Astrocyte (in vitro differentiated cells and primary cell): ENCODE results near the gene RAB3IL1. TPM values are rescaled to one million over a fixed set of nuclear protein-coding genes. Genes with fewer than 3 reads are reported as not detected.
A peak's percentile ranks its signal among the peaks of the same experiment; 100 is the strongest.

Experiments used
- DNase-seq: peaks from one replicate; pipeline ENCODE4 v3.0.0-alpha.2; 2010; ENCODE audit warnings: low read depth
- FAIRE-seq: peaks from 2 replicates; lab custom pipeline; 2011; peaks lifted over from hg19 to GRCh38; lab: Jason Lieb, UNC
- H2AFZ ChIP-seq: 2 replicates; pipeline ENCODE4 v1.6.0; 2012; ENCODE audit warnings: low read depth, low read length, inconsistent platforms
- H3K27ac ChIP-seq: 2 replicates; pipeline ENCODE4 v1.5.1; 2011; ENCODE audit warnings: low read depth, low read length, inconsistent platforms
- H3K27me3 ChIP-seq: 2 replicates; pipeline ENCODE4 v1.6.0; 2011; ENCODE audit warnings: low read length, inconsistent platforms; ENCODE audit not compliant: insufficient read depth
- H3K36me3 ChIP-seq: 2 replicates; pipeline ENCODE4 v1.5.1; 2011; ENCODE audit warnings: low read length, inconsistent platforms; ENCODE audit not compliant: insufficient read depth
- H3K4me1 ChIP-seq: 2 replicates; pipeline ENCODE4 v1.5.1; 2011; ENCODE audit warnings: low read length, inconsistent platforms; ENCODE audit not compliant: insufficient read depth
- H3K4me2 ChIP-seq: 2 replicates; pipeline ENCODE4 v1.6.0; 2012; ENCODE audit warnings: low read length, inconsistent platforms
- H3K4me3 ChIP-seq: 2 replicates; pipeline ENCODE4 v1.5.1; 2011; ENCODE audit warnings: low read depth, mild to moderate bottlenecking, low read length, inconsistent platforms; ENCODE audit not compliant: insufficient read depth
- H3K79me2 ChIP-seq: 2 replicates; pipeline ENCODE4 v1.6.0; 2012; ENCODE audit warnings: mild to moderate bottlenecking, low read length, inconsistent platforms; ENCODE audit not compliant: insufficient read depth
- H3K9ac ChIP-seq: 2 replicates; pipeline ENCODE4 v1.6.0; 2012; ENCODE audit warnings: mild to moderate bottlenecking, low read length, inconsistent platforms
- H3K9me3 ChIP-seq: 2 replicates; pipeline ENCODE4 v1.5.1; 2012; ENCODE audit warnings: low read depth, mild to moderate bottlenecking, low read length, inconsistent platforms; ENCODE audit not compliant: insufficient read depth
- H4K20me1 ChIP-seq: 2 replicates; pipeline ENCODE4 v1.6.0; 2012; ENCODE audit warnings: low read length, inconsistent platforms; ENCODE audit not compliant: insufficient read depth
- H3K27ac Mint-ChIP-seq: one replicate; pipeline ENCODE4 v1.8.0; 2021; ENCODE audit warnings: mild to moderate bottlenecking, mixed read lengths; ENCODE audit not compliant: unreplicated experiment
- H3K27me3 Mint-ChIP-seq: one replicate; pipeline ENCODE4 v1.8.0; 2021; ENCODE audit warnings: low read depth, mixed read lengths; ENCODE audit not compliant: unreplicated experiment
- H3K36me3 Mint-ChIP-seq: one replicate; pipeline ENCODE4 v1.8.0; 2021; ENCODE audit warnings: low read depth, mixed read lengths; ENCODE audit not compliant: unreplicated experiment
- H3K4me1 Mint-ChIP-seq: one replicate; pipeline ENCODE4 v1.8.0; 2021; ENCODE audit warnings: low read depth, mixed read lengths; ENCODE audit not compliant: unreplicated experiment
- H3K4me3 Mint-ChIP-seq: one replicate; pipeline ENCODE4 v1.8.0; 2021; ENCODE audit warnings: mild to moderate bottlenecking, moderate library complexity, mixed read lengths; ENCODE audit not compliant: unreplicated experiment
- H3K9me3 Mint-ChIP-seq: one replicate; pipeline ENCODE4 v1.8.0; 2021; ENCODE audit warnings: mild to moderate bottlenecking, mixed read lengths; ENCODE audit not compliant: unreplicated experiment
- EZH2 ChIP-seq: IDR thresholded peaks from 2 replicates; pipeline ENCODE4 v1.6.1; 2012; ENCODE audit warnings: mild to moderate bottlenecking, low read length, inconsistent platforms; ENCODE audit not compliant: insufficient read depth
- total RNA-seq: library from RNA; stranded (reverse); gene quantifications from 2 replicates; pipeline ENCODE4 v1.2.1, GENCODE V29; 2021
- TF ChIP-seq, protein P1 (sequence below): IDR thresholded peaks from 2 replicates; pipeline ENCODE4 v1.5.1; 2011; ENCODE audit warnings: low read depth, mild to moderate bottlenecking, inconsistent platforms, low read length, moderate library complexity; ENCODE audit not compliant: insufficient read depth

Gene RAB3IL1
- total RNA-seq, 1 donor from 2014 or later, result 0.91 TPM

DNA sequence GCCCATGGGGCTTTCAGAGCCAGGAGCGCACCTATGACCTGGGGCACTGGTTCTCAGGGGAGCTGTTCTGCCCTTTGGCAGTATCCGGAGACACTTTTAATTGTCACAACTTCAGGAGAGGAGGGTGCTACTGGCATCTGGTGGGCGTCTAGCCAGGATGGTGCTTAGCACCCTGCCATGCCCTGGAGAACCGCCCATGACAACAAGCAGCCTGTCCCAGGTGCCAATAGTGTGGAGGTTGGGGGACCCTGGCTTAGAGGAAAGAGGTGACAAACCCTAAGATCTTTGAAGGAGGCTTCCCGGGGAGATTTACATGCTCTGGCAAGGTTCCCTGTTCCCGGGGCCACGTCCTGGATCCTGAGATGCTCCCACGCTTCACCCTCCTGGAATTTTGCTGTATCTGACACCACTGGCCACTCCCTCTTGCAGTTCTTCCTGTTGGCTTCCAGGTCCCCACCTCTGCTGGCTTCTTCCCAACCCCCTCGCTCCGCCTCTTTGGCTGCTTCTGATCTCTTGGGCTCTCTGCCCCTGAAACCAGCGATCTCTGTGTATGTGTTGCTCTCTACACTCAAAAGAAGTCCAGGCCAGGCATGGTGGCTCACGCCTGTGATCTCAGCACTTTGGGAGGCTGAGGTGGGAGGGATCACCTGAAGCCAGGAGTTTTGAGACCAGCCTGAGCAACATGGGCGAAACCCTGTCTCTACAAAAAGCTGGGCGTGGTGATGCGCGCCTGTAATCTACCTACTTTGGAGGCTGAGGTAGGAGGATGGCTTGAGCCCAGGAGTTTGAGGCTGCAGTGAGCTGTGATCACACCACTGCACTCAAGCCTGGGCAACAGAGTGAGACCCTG lies 57.1 kb downstream of the RAB3IL1 start:
- Mint-ChIP-seq H3K27ac (no peak overlapping the region), H3K4me1 (no peaks in the 10 kb centered on the region), H3K27me3 (no peaks in the 10 kb centered on the region), H3K36me3 (peaks cover 27% of the 10 kb centered on the region), H3K4me3 (peak overlapping the region; percentile 17), H3K9me3 (no peaks in the 10 kb centered on the region)
- Histone ChIP-seq H3K4me2 (no peak overlapping the region), H3K4me3 (no peak overlapping the region), H3K9me3 (no peaks in the 10 kb centered on the region), H3K9ac (no peak overlapping the region), H4K20me1 (peaks cover 31% of the 10 kb centered on the region), H3K36me3 (peaks cover 28% of the 10 kb centered on the region), H3K27ac (no peak overlapping the region), H2AFZ (no peak overlapping the region), H3K79me2 (no peaks in the 10 kb centered on the region), H3K4me1 (no peaks in the 10 kb centered on the region), H3K27me3 (no peaks in the 10 kb centered on the region)
- DNase-seq (peak; percentile 21), FAIRE-seq (no peak)
- no peak for TF ChIP-seq EZH2
- TF ChIP-seq, protein P1, sequence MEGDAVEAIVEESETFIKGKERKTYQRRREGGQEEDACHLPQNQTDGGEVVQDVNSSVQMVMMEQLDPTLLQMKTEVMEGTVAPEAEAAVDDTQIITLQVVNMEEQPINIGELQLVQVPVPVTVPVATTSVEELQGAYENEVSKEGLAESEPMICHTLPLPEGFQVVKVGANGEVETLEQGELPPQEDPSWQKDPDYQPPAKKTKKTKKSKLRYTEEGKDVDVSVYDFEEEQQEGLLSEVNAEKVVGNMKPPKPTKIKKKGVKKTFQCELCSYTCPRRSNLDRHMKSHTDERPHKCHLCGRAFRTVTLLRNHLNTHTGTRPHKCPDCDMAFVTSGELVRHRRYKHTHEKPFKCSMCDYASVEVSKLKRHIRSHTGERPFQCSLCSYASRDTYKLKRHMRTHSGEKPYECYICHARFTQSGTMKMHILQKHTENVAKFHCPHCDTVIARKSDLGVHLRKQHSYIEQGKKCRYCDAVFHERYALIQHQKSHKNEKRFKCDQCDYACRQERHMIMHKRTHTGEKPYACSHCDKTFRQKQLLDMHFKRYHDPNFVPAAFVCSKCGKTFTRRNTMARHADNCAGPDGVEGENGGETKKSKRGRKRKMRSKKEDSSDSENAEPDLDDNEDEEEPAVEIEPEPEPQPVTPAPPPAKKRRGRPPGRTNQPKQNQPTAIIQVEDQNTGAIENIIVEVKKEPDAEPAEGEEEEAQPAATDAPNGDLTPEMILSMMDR, result no peak

DNA sequence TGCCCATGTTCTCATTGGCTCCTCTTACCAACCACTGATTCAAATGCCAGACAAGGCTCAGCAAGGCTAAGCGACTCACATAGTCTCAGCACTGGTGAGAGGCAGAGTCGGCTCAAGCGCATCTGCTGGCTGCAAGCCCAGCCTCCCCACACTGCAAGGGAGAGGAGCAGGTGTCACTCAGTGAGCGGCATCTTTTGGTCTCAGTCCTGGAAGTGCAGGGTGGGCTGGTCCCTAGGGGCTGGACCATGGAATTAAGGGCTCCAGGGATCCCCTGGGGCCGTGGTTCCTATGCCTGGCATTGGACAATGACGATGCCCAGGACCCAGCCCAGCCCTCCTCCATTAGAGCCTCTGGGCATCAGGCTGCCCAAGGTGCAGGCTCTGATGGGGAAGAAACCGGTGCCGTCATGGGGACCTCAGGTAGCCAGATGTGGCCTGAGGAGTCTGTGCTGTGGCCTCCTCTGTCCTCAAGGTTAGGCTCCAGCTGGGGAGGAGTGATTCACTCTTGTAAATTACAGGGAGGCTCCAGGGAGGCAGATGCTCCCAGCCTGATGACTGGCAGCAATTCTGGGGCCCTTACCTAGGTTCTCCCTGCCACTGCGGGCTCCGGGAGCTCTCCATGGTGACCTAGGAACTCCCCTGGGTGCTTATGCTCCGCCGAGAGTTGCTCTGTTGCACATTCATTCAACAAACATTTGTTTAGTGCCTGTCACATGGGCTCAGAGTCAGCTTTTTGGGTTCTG lies 61.3 kb downstream of the RAB3IL1 start:
- Histone ChIP-seq H2AFZ (no peak overlapping the region), H4K20me1 (peaks cover 62% of the 10 kb centered on the region), H3K9ac (no peak overlapping the region), H3K36me3 (peaks cover 39% of the 10 kb centered on the region), H3K27ac (no peak overlapping the region), H3K4me2 (no peak overlapping the region), H3K9me3 (no peaks in the 10 kb centered on the region), H3K27me3 (no peaks in the 10 kb centered on the region), H3K79me2 (no peaks in the 10 kb centered on the region), H3K4me3 (no peak overlapping the region), H3K4me1 (no peaks in the 10 kb centered on the region)
- Mint-ChIP-seq H3K4me1 (no peaks in the 10 kb centered on the region), H3K27me3 (no peaks in the 10 kb centered on the region), H3K36me3 (peaks cover 17% of the 10 kb centered on the region), H3K4me3 (no peak overlapping the region), H3K27ac (no peak overlapping the region), H3K9me3 (no peaks in the 10 kb centered on the region)
- FAIRE-seq (no peak), DNase-seq (no peak)
- TF ChIP-seq, protein P1, result no peak
- TF ChIP-seq EZH2, result no peak
